NOMO-1 treated with DMSO at 0.1 percent for 48 hours (cell line): Measurements from ENCODE around the gene TEDC1.

ENCODE experiments used
- DNase-seq: peaks from one replicate; lab custom pipeline; 2025; ENCODE audit not compliant: unreplicated experiment; lab: John Stamatoyannopoulos, UW

Gene TEDC1

DNA sequence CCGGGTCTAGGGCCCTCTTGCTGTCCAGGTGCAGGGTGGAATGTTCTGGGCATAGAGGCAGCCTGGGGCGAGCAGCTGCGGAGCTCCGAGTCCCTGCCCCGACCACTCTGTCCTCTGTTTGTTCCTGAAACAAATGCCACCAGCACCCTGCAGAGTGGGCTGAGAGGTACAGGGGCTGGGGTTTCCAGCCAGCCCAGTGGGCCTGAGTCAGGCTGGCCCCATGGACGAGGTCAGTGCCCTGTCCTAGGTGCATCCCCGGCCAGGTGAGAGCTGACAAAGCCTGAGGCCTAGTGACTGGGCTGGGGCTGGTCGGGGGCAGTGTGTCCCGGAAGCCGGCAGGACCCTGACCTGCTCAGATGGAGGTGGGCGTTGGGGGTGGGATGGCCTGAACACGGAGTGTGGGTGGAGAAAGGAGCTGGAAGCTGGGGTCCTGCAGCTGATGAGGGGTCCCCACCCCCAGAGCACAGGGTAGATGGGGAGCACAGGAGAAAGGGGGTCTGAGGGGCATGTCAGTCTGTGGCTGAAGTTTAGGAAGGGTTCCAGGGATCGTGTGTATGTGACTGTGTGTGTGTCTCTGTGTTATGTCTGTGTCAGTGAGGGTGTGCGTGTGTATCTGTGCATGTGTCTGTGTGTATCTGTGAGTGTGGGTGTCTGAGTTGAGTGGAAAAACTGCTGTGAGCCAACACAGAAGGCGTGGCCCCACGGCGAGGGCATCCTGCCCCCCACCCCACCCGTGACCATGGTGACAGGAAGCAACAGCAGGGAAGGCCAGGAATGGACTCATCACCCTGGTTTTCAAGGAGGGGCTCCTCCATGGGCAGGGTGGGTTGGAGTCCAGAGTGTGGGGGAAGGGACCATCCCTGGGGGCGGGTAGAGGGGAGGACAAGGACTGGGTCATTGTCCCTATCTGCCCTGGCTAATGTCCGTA lies 6.7 kb upstream of the TEDC1 start:
- DNase-seq, result no peak

DNA sequence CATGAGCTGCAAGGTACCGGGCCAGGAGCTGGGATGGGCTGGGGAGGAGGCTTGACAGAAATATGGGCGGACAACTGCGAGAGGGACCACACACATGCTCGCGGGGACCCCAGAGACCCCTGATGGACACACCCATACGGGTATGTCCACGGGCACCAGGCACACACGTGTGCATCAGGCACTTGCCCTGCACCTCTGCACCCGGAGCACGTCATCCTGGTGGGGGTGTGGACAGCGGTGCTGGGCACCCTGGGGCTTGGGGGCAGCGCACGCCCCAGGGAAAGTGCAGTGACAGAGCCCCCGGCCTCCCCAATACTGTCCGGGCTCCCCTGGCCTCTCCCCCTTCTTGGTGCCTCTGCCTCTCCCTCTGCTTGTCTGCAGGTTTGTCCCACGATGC lies 6.1 kb upstream of the TEDC1 start:
- DNase-seq, result no peak

- DNase-seq, result peak; percentile 30
Observed at GRCh38 chr14:105485739-105486162, 5.3 kb upstream of the TEDC1 start.

DNA sequence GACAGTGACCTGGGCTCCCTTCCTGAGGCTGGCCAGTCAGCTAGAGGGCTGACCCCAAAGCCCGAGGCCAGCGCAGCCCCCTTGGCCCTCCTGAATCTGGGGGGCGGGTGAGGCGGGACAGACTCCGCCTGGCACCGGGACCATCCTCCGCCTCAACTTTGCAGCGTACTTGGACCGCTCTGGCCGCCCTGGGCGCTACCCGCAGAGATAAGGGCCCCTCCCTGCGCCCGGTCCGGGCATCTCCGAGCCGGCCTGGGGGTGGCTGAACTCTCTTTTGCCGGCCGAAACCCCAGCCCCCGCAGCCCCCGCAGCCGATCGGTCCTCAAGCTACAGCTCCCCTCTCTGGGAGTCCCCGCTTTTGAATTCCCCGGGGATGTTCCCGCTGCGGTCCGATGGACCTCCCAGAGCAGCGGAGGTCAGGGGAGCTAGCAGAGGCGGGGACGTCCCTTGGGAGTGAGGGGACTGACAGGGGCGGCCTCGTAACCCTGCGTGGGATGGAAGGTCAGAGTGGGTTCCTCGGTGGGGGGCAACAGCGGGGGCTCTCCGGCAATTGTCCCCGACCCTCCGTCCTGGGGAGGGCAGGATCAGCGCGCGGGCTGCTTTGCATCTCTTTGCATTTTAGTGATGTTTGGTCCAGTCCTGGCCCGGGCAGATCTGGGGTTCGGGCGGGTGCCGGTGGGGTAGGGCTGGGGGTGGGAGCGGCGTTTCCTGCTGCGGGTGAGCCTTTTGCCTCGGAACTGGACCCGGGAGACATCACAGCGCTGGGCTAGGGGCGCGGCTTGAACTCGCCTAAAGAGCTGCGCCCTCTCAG lies 4.7 kb upstream of the TEDC1 start, which contains the start of gene CRIP1:
Gene CRIP1, plus strand, starts transcription at position 724 of the 811 bp plus-strand sequence. CDS start 374 bp downstream, outside the sequence.
- no peak for DNase-seq

DNA sequence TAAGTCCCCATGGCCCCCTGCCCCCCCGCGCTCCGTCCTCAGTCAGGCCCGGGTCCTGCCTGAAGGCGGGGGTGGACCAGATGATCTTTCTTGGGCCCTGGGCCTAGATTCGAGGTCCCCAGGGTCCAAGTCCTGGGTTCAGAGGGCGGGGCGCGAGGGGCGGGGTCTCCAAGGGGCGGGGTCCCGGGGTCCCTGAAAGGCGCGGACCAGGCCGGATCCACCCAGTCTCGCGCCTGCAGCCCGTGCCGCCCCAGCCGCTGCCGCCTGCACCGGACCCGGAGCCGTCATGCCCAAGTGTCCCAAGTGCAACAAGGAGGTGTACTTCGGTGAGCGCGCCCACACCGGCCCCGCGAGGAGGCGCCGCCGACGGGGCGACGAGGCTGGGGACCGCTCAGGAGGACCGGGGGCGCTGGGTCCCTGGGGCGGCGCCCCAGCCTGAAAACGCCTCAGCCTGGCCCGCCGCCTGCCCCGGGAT lies 4.0 kb upstream of the TEDC1 start:
- DNase-seq, result peak; percentile 19

- peak; percentile 61 for DNase-seq
Observed at GRCh38 chr14:105487449-105487985, 3.5 kb upstream of the TEDC1 start.

DNA sequence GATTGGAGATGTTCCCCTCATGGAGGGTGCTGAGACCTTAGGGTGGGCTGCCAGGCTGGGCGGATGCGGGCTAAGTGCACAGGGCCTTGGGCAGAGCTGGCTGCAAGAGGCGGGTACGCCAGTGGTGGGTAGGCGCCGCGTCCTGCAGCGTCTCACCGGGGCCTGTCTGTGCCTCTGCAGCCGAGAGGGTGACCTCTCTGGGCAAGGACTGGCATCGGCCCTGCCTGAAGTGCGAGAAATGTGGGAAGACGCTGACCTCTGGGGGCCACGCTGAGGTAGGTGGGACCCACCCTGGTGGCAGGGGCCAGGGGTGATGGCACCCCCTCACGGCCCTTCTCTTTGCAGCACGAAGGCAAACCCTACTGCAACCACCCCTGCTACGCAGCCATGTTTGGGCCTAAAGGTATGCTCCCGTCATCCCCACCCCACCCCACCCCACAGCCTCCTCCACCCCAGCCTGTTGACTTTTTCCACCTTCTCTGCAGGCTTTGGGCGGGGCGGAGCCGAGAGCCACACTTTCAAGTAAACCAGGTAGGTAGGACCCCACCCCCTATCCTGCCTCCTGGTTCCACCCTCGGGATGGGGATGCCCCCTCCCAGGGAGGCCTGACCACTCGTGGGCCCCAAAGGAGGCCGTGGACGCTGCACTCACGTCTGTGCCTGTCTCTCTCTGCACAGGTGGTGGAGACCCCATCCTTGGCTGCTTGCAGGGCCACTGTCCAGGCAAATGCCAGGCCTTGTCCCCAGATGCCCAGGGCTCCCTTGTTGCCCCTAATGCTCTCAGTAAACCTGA lies 2.9 kb upstream of the TEDC1 start:
- no peak for DNase-seq

GRCh38 chr14:105488781-105489541 lies 2.1 kb upstream of the TEDC1 start:
- DNase-seq, result no peak

- DNase-seq, result peak; percentile 87
Observed at GRCh38 chr14:105489542-105490266, 1.3 kb upstream of the TEDC1 start.

- no peak for DNase-seq
Observed at GRCh38 chr14:105490267-105490571, 827 bp upstream of the TEDC1 start.

DNA sequence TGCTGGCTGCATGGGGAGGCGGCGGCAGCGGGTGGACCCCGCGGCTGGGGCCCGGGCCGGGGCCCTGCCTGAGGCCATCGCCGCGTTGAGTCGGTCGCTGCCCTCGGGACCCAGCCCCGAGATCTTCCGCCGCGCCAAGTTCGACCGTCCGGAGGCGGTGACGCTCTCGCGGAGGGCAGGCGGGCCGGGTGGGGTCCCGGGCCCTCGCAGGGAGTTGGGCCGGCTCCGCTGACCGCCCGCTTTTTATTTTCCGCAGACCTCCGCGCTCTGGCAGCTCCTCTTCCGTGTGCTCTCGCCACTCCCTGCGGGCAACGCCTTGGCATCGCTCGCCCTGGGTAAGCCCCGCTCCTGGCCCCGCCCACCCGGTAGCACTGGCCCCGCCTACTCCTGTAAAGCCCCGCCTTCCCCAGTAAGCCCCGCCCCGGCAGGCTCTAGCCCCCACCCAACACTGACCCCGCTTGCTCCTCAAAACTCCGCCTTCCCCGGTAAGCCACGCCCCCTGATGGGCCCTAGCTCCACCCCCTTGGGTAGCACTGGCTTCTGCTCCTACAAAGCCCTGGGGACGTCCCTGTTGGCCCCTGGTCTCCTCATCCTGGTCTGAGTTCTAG lies 424 bp downstream of the TEDC1 start:
- peak; percentile 61 for DNase-seq

DNA sequence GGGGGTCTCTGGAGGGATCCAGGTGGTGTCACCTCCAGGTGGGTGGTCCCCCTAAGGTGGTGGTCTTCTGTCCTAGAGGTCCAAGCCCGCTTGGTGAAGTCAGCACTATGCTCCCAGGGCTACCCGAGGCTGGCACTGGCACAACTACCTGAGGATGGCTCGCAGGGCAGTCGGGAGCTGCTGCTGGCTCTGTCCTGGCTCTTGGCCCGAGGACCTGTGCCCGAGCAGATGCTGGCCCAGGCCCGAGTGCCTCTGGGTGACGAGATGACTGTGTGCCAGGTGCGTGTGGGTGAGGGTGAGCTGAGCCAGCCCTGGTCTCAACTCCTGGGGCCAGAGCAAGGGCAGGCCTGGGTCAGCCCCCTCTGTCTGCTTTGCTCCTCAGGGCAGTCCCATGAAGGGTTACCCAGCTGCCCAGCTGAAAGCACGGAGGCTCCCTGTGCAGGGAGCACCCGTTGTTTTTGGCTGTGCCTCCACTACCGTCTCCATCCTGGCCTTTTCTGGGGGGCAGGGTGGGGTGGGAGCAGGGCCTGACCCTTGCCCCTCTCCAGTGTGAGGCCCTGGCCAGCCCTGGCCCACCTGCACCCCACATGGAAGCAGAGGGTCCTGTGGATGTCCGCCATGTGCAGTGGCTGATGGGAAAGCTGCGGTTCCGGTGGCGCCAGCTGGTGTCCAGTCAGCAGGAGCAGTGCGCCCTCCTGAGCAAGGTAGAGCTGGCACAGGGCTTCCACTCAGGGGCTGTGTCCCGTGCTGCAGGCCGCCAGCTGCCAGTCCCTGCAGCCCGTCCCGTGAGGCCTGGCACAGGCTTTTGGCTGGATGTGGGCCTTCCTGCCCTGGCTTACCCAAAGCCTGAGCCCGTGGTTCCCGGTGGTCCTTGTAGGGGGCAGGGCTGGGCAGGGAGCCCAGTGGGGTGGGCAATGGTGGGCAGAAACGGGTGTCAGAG lies 1.3 kb downstream of the TEDC1 start:
- no peak for DNase-seq

GRCh38 chr14:105492971-105493871 lies 2.2 kb downstream of the TEDC1 start:
- no peak for DNase-seq

DNA sequence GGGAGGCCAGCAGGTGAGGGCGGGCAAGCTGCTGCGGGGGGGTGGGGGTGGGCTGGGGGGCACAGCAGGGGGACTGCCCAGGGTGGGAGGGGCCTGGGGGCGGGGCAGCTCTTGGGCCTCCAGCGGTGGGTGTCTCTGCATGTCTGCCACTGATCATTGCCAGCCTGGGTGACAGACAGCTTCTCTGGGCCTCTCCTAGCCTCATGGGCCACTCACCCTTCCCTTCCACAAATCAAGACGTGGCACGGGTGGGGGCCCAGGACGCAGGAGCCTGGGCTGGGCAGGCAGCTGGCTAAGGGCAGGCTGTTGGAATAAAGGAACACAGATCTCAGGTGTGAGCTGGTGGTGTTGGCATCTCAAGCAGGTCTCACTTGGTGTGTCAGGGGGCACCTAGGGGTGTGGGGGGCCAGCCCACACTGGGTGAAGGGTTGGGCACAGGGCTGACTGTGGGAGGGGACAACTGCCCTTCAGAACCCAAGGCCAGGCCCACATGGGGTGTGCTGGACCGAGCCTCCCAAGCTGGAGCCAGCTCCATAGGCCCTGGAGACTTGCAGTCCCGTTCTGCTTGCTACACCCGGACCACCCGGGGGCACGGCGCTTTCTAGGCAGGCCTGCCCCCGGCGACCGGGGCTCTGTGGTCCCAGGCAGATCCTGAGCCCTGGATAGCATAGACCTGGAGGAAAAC lies 3.0 kb downstream of the TEDC1 start:
- no peak for DNase-seq

- no peak for DNase-seq
Observed at GRCh38 chr14:105494606-105494929, 3.5 kb downstream of the TEDC1 start.
